Measurements from ENCODE around the gene HPN.

DNA sequence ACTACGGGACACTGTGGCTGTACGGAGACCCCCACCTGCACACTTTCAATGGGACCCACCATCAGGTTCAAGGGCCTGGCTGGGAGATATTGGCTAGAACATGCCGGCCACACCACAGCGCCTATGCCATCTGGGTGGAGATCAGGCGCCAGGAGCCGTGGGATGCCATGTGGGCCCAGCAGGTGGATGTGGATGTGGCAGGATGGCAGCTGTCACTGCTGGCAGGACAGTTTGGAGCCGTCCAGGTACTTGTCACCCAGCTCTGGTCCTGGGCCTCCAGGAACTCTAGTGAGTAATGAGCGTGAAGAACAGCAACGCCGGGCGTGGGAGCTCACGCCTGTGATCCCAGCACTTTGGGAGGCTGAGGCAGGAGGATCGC is 58.4 kb downstream of the HPN start:
- no peak for TF ChIP-seq TCF7 (IDR thresholded peaks at IDR 0.05; ENCODE audit: low read depth)
- TF ChIP-seq ELF1 (CRISPR knock-in tag; IDR thresholded peaks at IDR 0.05): no peak
- TF ChIP-seq EZH2 (conservative IDR thresholded peaks at IDR 0.05; ENCODE audit: low read depth, low read length): no peak
- TF ChIP-seq, protein P1, sequence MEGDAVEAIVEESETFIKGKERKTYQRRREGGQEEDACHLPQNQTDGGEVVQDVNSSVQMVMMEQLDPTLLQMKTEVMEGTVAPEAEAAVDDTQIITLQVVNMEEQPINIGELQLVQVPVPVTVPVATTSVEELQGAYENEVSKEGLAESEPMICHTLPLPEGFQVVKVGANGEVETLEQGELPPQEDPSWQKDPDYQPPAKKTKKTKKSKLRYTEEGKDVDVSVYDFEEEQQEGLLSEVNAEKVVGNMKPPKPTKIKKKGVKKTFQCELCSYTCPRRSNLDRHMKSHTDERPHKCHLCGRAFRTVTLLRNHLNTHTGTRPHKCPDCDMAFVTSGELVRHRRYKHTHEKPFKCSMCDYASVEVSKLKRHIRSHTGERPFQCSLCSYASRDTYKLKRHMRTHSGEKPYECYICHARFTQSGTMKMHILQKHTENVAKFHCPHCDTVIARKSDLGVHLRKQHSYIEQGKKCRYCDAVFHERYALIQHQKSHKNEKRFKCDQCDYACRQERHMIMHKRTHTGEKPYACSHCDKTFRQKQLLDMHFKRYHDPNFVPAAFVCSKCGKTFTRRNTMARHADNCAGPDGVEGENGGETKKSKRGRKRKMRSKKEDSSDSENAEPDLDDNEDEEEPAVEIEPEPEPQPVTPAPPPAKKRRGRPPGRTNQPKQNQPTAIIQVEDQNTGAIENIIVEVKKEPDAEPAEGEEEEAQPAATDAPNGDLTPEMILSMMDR (CRISPR knock-in tag; IDR thresholded peaks at IDR 0.05): no peak
- TF ChIP-seq, protein P2, sequence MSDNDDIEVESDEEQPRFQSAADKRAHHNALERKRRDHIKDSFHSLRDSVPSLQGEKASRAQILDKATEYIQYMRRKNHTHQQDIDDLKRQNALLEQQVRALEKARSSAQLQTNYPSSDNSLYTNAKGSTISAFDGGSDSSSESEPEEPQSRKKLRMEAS (IDR thresholded peaks at IDR 0.05): no peak
- no peak for TF ChIP-seq POLR2AphosphoS5 (IDR thresholded peaks at IDR 0.05; ENCODE audit: low read depth, low read length)
- no peak for TF ChIP-seq PAX8 (CRISPR knock-in tag; IDR thresholded peaks at IDR 0.05; ENCODE audit: borderline replicate concordance)
- no peak for TF ChIP-seq ZNF776 (CRISPR knock-in tag; IDR thresholded peaks at IDR 0.05)
- no peak for TF ChIP-seq TOE1 (CRISPR knock-in tag; IDR thresholded peaks at IDR 0.05)
- no peak for TF ChIP-seq NR3C1 (CRISPR knock-in tag; IDR thresholded peaks at IDR 0.05)
- TF ChIP-seq, protein P3, sequence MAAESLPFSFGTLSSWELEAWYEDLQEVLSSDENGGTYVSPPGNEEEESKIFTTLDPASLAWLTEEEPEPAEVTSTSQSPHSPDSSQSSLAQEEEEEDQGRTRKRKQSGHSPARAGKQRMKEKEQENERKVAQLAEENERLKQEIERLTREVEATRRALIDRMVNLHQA (CRISPR knock-in tag; IDR thresholded peaks at IDR 0.05): no peak
